H4 (cell line): ENCODE measurements around the gene TOE1. TPM values are rescaled to one million over a fixed set of nuclear protein-coding genes. Genes with fewer than 3 reads are reported as not detected.
"Not testable (repeated sequence)": the region's sequence is repeated elsewhere in the genome, so short reads cannot be mapped to it uniquely, and the experiment has no call there.

ENCODE experiments used
- DNase-seq: peaks from one replicate; pipeline ENCODE4 v3.0.0-alpha.2; 2015; ENCODE audit warnings: low spot score
- total RNA-seq: library from RNA; depleted of rRNA; stranded (reverse); fragments of >200 nt; shearing (Covaris generic); gene quantifications from 2 replicates; pipeline ENCODE4 v1.2.3, GENCODE V29; 2014; rRNA removed

TOE1 gene
- total RNA-seq, 1 experiment from 2014 or later: 37.1 TPM

GRCh38 chr1:45355683-45356082 is 15.7 kb downstream of the TOE1 start:
- DNase-seq: no peak

GRCh38 chr1:45356186-45356585 is 16.2 kb downstream of the TOE1 start:
- no peak for DNase-seq

- DNase-seq: peak; percentile 52
Observed at GRCh38 chr1:45359882-45360513, 20.0 kb downstream of the TOE1 start.

- peak; percentile 74 for DNase-seq
Observed at GRCh38 chr1:45360981-45361380, 21.0 kb downstream of the TOE1 start.

DNA sequence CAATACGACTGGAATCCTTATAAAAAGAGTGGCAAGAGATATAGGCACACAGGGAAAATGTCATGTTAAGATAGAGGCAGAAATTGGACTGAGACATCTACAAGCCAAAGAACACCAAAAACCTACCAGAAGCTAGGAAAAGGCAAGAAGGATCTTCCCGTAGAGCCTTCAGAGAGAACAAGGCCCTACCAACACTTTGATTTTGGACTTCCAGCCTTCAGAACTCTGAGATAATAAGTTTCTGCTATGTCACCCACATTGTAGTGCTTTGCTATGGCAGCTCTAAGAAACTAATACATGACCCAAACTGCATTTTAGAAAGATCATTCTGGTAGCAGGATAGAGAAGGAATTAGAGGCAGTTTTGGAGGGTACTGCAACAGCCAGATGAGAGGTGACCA is 24.3 kb downstream of the TOE1 start:
- DNase-seq: no peak

DNA sequence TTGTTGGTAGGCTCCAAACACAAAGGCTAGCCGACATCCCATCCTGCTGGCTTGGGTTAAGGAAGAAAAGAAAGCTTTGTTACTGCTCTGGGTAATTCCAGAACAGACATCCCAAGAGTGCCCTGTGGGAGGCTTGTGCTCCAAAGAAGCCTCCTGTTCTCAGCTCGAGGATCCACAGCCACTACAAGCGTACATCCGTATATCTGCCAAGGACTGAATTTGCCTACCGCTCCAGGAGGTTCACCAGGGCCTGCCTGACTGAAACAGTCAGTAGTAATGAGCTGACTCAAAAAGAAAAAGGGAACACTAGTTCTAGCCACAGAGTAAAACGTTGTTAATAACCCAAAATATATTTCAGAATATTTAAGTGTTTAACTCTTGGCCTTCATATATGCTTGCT is 25.1 kb downstream of the TOE1 start:
- no peak for DNase-seq

GRCh38 chr1:45370575-45370974 is 30.6 kb downstream of the TOE1 start:
- DNase-seq: no peak

GRCh38 chr1:45373573-45373972 is 33.6 kb downstream of the TOE1 start:
- DNase-seq: no peak

DNA sequence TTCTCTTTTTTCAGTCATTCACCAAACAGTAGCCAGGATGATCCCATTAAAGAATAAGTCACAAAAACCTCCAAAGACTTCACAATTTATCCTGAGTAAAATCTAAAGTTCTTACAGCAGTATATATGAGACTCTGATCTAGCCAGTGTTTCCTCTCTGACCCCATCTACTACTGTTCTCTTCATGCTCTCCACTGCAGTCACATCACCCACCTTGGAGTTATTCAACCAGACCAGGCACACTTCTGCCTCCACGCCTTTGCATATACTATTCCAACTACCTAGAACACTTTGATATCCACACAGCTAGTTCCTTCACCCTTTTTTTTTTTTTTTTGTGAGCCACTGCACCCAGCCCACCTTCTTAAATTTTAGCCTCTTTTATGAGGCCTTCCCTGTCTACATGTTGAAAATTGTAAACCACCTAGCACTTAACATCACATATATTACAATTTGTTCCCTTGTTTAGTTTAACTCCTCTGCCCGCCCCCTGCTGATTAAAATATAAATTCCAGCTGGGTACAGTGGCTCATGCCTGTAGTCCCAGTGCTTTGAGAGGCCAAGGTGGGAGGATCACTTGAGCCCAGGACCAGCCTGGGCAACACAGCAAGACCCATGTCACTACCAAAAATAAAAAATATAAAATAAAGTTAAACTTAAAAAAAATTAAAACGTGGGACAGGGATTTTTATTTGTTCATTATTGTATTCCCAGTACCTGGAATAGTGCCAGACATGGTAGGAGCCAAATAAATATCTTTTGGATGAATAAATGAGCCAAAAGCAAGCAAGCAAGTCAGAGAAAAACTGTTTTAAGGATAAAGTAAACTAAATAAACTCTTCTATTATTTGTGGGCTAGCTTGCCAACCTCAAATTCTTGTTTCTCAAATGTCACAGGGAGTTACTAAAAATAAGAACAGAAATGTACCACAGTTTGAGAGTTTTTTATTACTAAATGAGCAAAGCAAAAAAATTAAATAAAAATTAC is 35.4 kb downstream of the TOE1 start:
- DNase-seq: peak; percentile 24

DNA sequence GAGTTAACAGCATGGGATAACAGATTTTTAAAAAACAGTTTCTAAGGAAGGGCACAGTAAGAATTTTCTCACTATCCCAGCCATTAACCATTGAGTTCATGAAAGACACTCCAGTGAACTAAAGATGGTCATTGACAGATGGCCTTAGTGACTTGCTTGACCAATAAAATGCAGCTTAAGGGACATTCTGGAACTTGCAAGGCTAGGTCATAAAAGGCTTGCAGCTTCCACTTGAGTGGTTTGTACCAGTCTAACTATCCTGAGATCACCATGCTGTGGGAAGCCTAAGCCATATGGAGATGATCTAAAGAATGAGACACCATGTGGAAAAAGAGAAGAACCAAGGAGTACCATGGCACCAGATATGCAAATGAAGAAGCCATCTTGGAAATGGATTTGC is 38.2 kb downstream of the TOE1 start:
- DNase-seq: no peak

- no peak for DNase-seq
Observed at GRCh38 chr1:45379524-45379923, 39.6 kb downstream of the TOE1 start.

GRCh38 chr1:45380125-45380524 is 40.2 kb downstream of the TOE1 start:
- no peak for DNase-seq

- no peak for DNase-seq
Observed at GRCh38 chr1:45380730-45381129, 40.8 kb downstream of the TOE1 start.

DNA sequence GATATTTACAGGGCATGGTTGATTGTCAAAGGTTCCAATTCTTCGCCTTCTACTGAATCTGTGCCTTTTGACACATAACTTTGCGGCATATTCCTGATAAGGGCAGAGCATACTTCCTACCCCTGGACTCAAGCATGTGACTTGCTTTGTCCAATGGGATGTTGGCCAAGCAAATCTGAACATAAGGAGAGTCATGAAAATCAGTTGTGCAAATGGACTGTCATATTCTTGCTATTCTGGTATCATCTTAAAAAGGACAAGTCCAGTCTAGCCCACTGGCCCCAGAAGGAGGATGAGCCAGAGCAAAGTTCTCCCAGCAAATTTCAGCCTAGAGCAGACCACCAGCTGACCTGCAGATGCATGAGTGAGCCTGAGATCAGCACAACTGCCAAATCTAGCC is 41.3 kb downstream of the TOE1 start:
- DNase-seq: no peak

- DNase-seq: no peak
Observed at GRCh38 chr1:45383191-45383590, 43.2 kb downstream of the TOE1 start.

- DNase-seq: not testable (repeated sequence)
Observed at GRCh38 chr1:45384213-45384612, 44.2 kb downstream of the TOE1 start.

GRCh38 chr1:45385302-45385701 is 45.3 kb downstream of the TOE1 start:
- DNase-seq: no peak

DNA sequence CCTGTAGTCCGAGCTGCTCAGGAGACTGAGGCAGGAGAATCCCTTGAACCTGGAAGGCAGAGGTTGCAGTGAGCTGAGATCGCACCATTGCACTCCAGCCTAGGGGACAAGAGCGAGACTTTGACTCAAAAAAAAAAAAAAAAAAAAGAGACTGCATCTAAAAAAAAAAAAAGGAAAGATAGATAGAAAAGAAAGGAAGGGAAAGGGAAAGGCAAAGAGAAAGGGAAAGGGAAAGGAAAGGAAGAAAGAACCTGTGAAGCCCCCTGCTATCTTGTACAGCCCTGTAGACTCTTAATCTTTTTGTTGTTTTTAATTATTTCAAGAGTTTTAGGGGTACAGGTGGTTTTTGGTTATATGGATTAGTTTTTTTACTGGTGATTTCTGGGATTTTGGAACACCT is 46.2 kb downstream of the TOE1 start:
- DNase-seq: no peak

Other genes starting within 250 kb of the TOE1 start
- 1.3 and 1.6 TPM in 2 replicates for gene ZSWIM5, start 133.6 kb upstream of the TOE1 start, total RNA-seq
- not detected in 2 replicates for gene HPDL, start 13.3 kb upstream of the TOE1 start, total RNA-seq
- gene MUTYH, start 270 bp downstream of the TOE1 start, total RNA-seq: 11.3 TPM in 2 replicates
- 1.5 and 2.7 TPM in 2 replicates for gene TESK2, start 151.0 kb downstream of the TOE1 start, total RNA-seq
- gene CCDC163, start 159.9 kb downstream of the TOE1 start, total RNA-seq: 1.8 and 3.9 TPM in 2 replicates
- 3.2 TPM in 2 replicates for gene MMACHC, start 160.1 kb downstream of the TOE1 start, total RNA-seq
- gene PRDX1, start 181.7 kb downstream of the TOE1 start, total RNA-seq: 2,740 and 3,006 TPM in 2 replicates
- gene AKR1A1, start 210.7 kb downstream of the TOE1 start, total RNA-seq: 195 and 202 TPM in 2 replicates
- gene NASP, start 243.9 kb downstream of the TOE1 start, total RNA-seq: 167 and 237 TPM in 2 replicates